B cell (primary cell): ENCODE results near the gene STUM. TPM values are rescaled to one million over a fixed set of nuclear protein-coding genes. Genes with fewer than 3 reads are reported as not detected.

ENCODE experiments used
- ATAC-seq: fragments of 200-7000 bp; cut with Tn5 transposase; one replicate; pipeline ENCODE4 v1.10.0; 2021; ENCODE audit warnings: low read depth, mild to moderate bottlenecking, moderate number of reproducible peaks, moderate library complexity
- CTCF ChIA-PET: fragments of 350-600 bp; sonication (Branson Sonifier 250); formaldehyde crosslinking; loops from one replicate; lab custom pipeline; 2021; ENCODE audit warnings: antibody characterized with exemption, inconsistent platforms; lab: Charles Lee
- POLR2A ChIA-PET: fragments of 350-600 bp; sonication (Branson Sonifier 250); formaldehyde crosslinking; loops from one replicate; lab custom pipeline; 2021; ENCODE audit warnings: antibody characterized with exemption; lab: Charles Lee
- DNase-seq: peaks from one replicate; pipeline ENCODE4 v3.0.0; 2013
- H2AFZ ChIP-seq: 2 replicates; pipeline ENCODE4 v1.6.1; 2012; ENCODE audit warnings: mild to moderate bottlenecking, low read depth, low read length; ENCODE audit not compliant: insufficient read depth, poor library complexity, severe bottlenecking
- H3K27ac ChIP-seq, 2 donors: 1 replicate in 1 of 2; 2 replicates in 1 of 2; pipeline ENCODE4 v1.5.1; 2012 to 2013; ENCODE audit warnings: low read length in 2 of 2, mild to moderate bottlenecking in 2 of 2, moderate library complexity in 1 of 2
- H3K27me3 ChIP-seq, 4 experiments: fragments of 200-600 bp in 1 of 4; sonication (generic) in 1 of 4; replicated peaks in 1 of 4; 1 replicate in 2 of 4; 2 replicates in 2 of 4; pipeline versions ENCODE4 v1.6.1 to v1.7.0; 2013 to 2016; ENCODE audit warnings: low read length in 3 of 4, mild to moderate bottlenecking in 2 of 4, mixed read lengths in 1 of 4, moderate library complexity in 1 of 4; ENCODE audit not compliant: insufficient read depth in 4 of 4, control insufficient read depth in 3 of 4; ENCODE audit errors: control extremely low read depth in 1 of 4
- H3K36me3 ChIP-seq, 2 experiments: replicated peaks in 1 of 2; 1 replicate in 1 of 2; 2 replicates in 1 of 2; pipeline versions ENCODE4 v1.6.1 to v1.7.1; 2013; ENCODE audit warnings: low read length in 1 of 2; ENCODE audit not compliant: insufficient read depth in 2 of 2, control insufficient read depth in 1 of 2; ENCODE audit errors: control extremely low read depth in 1 of 2, extremely low read depth in 1 of 2
- H3K4me1 ChIP-seq, 2 donors: fragments of 200-600 bp in 1 of 2; sonication (generic) in 1 of 2; 1 replicate in 1 of 2; 2 replicates in 1 of 2; pipeline versions ENCODE4 v1.5.1 to v1.6.1; 2013 to 2017; ENCODE audit warnings: low read length in 2 of 2; ENCODE audit not compliant: control insufficient read depth in 2 of 2, insufficient read depth in 2 of 2
- H3K4me2 ChIP-seq: replicated peaks from 2 replicates; pipeline ENCODE3; 2012; ENCODE audit warnings: mild to moderate bottlenecking, low read depth, low read length; ENCODE audit not compliant: poor library complexity, severe bottlenecking
- H3K4me3 ChIP-seq, 5 experiments: fragments of 200-600 bp in 1 of 5; sonication (generic) in 1 of 5; 1 replicate in 3 of 5; 2 replicates in 2 of 5; pipeline versions ENCODE4 v1.5.1 to v1.7.0; 2011 to 2016; ENCODE audit warnings: low read length in 4 of 5, mild to moderate bottlenecking in 4 of 5, low read depth in 2 of 5, control low read depth in 1 of 5, moderate library complexity in 1 of 5; ENCODE audit not compliant: insufficient read depth in 1 of 5; ENCODE audit errors: control extremely low read depth in 1 of 5, extremely low read depth in 1 of 5
- H3K79me2 ChIP-seq: fragments of 200-600 bp; sonication (generic); one replicate; pipeline ENCODE4 v1.6.0; 2016; ENCODE audit warnings: low read length; ENCODE audit not compliant: control insufficient read depth, insufficient read depth
- H3K9ac ChIP-seq: fragments of 200-600 bp; sonication (generic); 2 replicates; pipeline ENCODE4 v1.6.1; 2017; ENCODE audit warnings: mild to moderate bottlenecking, low read length, moderate library complexity
- H3K9me3 ChIP-seq, 3 donors: one replicate each; pipeline versions ENCODE4 v1.6.1 to v1.7.1; 2013; ENCODE audit warnings: low read length in 2 of 3; ENCODE audit not compliant: control insufficient read depth in 2 of 3, insufficient read depth in 1 of 3; ENCODE audit errors: control extremely low read depth in 1 of 3
- H4K20me1 ChIP-seq: 2 replicates; pipeline ENCODE4 v1.6.0; 2012; ENCODE audit warnings: mild to moderate bottlenecking, low read length; ENCODE audit not compliant: insufficient read depth, control insufficient read depth, poor library complexity, severe bottlenecking
- H3K27ac Mint-ChIP-seq: one replicate; pipeline ENCODE4 v1.8.0; 2021; ENCODE audit warnings: mixed read lengths
- H3K27me3 Mint-ChIP-seq: one replicate; pipeline ENCODE4 v1.8.0; 2021; ENCODE audit warnings: mixed read lengths
- H3K4me1 Mint-ChIP-seq: one replicate; pipeline ENCODE4 v1.8.0; 2021; ENCODE audit warnings: mixed read lengths
- H3K4me3 Mint-ChIP-seq: one replicate; pipeline ENCODE4 v1.8.0; 2021; ENCODE audit warnings: mixed read lengths
- H3K9me3 Mint-ChIP-seq: one replicate; pipeline ENCODE4 v1.8.0; 2022; ENCODE audit warnings: mixed read lengths; ENCODE audit not compliant: insufficient read depth
- CTCF ChIP-seq: fragments of 200-600 bp; IDR thresholded peaks from one replicate; pipeline ENCODE4 v1.8.0; 2022; ENCODE audit warnings: antibody characterized with exemption, mild to moderate bottlenecking
- EZH2 ChIP-seq: IDR thresholded peaks from 2 replicates; pipeline ENCODE4 v1.6.1; 2012; ENCODE audit warnings: borderline replicate concordance, low read depth, mild to moderate bottlenecking, moderate library complexity, low read length; ENCODE audit not compliant: insufficient read depth, poor library complexity, severe bottlenecking
- WGBS: methylation state at CpG from one replicate; pipeline ENCODE4 v1.1.5; 2013; ENCODE audit warnings: missing lambda C conversion rate; ENCODE audit not compliant: insufficient coverage; 5-methylcytosine and 5-hydroxymethylcytosine counted together
- intact Hi-C: fragments of 100-400 bp; cut with micrococcal nuclease; formaldehyde crosslinking; loops from one replicate; pipeline ENCODE4 v1.10.0; 2022
- polyA plus RNA-seq: library from polyadenylated mRNA; depleted of rRNA; stranded (reverse); fragments of >200 nt; gene quantifications from 2 replicates; pipeline ENCODE4 v1.2.3, GENCODE V29; 2012
- total RNA-seq, 2 donors: library from RNA; stranded (reverse); fragments of 120-200 nt in 1 of 2; gene quantifications; 1 replicate in 1 of 2; 2 replicates in 1 of 2; pipeline versions ENCODE4 v1.2.3 to v1.2.4, GENCODE V29; 2013 to 2022

STUM gene
- total and polyA plus RNA-seq, 2 donors (not counting 1 experiment from before 2014, with no cell fraction given): 0.12 to 0.69 TPM

- Histone ChIP-seq H3K79me2 (no peaks in the 10 kb centered on the region), H3K9ac (no peak overlapping the region), H3K27me3 (peaks cover 0 to 3% (median 0%) of the 10 kb centered on the region in 4 experiments), H3K9me3 (no peaks in the 10 kb centered on the region), H3K27ac (no peak overlapping the region), H3K36me3 (no peaks in the 10 kb centered on the region), H3K4me3 (no peak overlapping the region), H3K4me2 (no peak overlapping the region), H3K4me1 (no peaks in the 10 kb centered on the region), H2AFZ (no peak overlapping the region), H4K20me1 (no peaks in the 10 kb centered on the region)
- no peak overlapping the region for H3K27ac Mint-ChIP-seq
- DNase-seq (no peak), ATAC-seq (no peak)
- H3K4me1 Mint-ChIP-seq: peaks cover 6% of the 10 kb centered on the region
- WGBS: 100% methylated on average over 1 of the region's 1 CpG
- ChIA-PET CTCF (interaction anchor here (1.3 to 5.2 kb wide), 9 partner anchors 8 to 483 kb away, joined by 3 to 36 read pairs (median 7); partner anchors contain the start of gene STUM), POLR2A (no interaction called here)
- peaks cover 6% of the 10 kb centered on the region for H3K27me3 Mint-ChIP-seq
- H3K9me3 Mint-ChIP-seq: no peaks in the 10 kb centered on the region
- TF ChIP-seq EZH2: no peak
- no peak for TF ChIP-seq CTCF
- intact Hi-C loops: loop anchor here (2.0 kb wide), 1 partner anchor 61 kb away; no protein-coding TSS in a partner anchor
- no peak overlapping the region for H3K4me3 Mint-ChIP-seq
Measured at GRCh38 chr1:226607821-226608220, 59.3 kb downstream of the STUM start.

DNA sequence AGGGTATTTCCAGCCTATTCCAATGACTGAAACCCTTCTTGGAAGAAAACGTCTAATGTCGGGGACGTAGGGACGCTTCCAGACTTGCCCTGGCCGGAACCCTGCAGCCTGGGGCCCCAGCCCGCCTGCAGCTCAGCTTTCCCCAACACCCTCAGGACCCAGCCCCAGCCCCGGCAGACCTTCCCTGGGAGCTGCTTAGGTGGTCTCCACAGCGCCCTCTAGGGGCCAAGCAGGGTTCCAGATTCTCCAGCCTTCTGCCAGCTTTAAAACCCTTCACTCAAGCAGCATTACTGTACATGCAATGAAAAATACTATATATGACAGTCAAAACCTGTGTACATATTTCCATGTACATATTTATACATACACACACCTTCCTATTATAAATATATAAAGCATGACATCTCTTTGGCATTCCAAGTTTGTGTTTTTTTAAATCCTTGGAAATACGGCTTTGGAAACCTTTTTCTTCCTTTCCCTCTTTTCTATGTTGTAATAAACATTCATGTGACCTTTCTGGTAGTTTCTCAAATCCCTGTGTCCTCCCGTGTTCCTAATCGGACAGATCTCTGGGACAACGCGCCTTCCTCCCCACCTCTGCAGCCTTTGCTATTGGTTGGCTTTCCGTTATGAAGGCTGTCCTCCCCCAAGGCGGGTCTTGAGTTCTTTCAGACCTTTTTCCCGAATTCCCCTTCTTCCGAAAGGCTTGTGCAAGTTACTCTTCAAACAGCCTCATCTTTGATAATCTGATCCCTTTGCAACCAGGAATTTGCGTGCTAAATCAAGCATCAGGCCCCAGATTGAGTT is 60.3 kb downstream of the STUM start:
- no peak for TF ChIP-seq EZH2
- peak; percentile 97 for TF ChIP-seq CTCF
- H2AFZ ChIP-seq: no peak overlapping the region
- intact Hi-C loops: loop anchor here (2.0 kb wide), 1 partner anchor 62 kb away; no protein-coding TSS in a partner anchor
- H3K9ac ChIP-seq: no peak overlapping the region
- peaks cover 6% of the 10 kb centered on the region for H3K27me3 Mint-ChIP-seq
- no peak overlapping the region for H3K4me3 Mint-ChIP-seq
- peaks cover 2% of the 10 kb centered on the region for H3K4me1 Mint-ChIP-seq
- ChIA-PET CTCF (interaction anchor here (0.6 to 5.2 kb wide), 16 partner anchors 9 to 484 kb away, joined by 3 to 36 read pairs (median 4); partner anchors contain the start of gene STUM), POLR2A (interaction anchor here (0.9 kb wide), 1 partner anchor 172 kb away, joined by 4 read pairs; no protein-coding TSS in a partner anchor)
- H4K20me1 ChIP-seq: no peaks in the 10 kb centered on the region
- no peak overlapping the region for H3K27ac ChIP-seq
- H3K36me3 ChIP-seq: no peaks in the 10 kb centered on the region
- no peak overlapping the region for H3K27ac Mint-ChIP-seq
- DNase-seq (peak; percentile 76), ATAC-seq (peak; percentile 78)
- no peak overlapping the region for H3K4me3 ChIP-seq
- H3K79me2 ChIP-seq: no peaks in the 10 kb centered on the region
- no peaks in the 10 kb centered on the region for H3K4me1 ChIP-seq
- no peak overlapping the region for H3K4me2 ChIP-seq
- H3K27me3 ChIP-seq: peaks cover 0 to 3% (median 0%) of the 10 kb centered on the region in 4 experiments
- no peaks in the 10 kb centered on the region for H3K9me3 ChIP-seq
- no peaks in the 10 kb centered on the region for H3K9me3 Mint-ChIP-seq
- WGBS: 47% methylated on average over 12 of the region's 18 CpGs
